ENCODE measurements around the gene STAC2. TPM values are rescaled to one million over a fixed set of nuclear protein-coding genes. Genes with fewer than 3 reads are reported as not detected.
"Not testable (repeated sequence)": the region's sequence is repeated elsewhere in the genome, so short reads cannot be mapped to it uniquely, and the experiment has no call there.

The STAC2 gene
- total RNA-seq, 6 experiments from 2014 or later = not detected

DNA sequence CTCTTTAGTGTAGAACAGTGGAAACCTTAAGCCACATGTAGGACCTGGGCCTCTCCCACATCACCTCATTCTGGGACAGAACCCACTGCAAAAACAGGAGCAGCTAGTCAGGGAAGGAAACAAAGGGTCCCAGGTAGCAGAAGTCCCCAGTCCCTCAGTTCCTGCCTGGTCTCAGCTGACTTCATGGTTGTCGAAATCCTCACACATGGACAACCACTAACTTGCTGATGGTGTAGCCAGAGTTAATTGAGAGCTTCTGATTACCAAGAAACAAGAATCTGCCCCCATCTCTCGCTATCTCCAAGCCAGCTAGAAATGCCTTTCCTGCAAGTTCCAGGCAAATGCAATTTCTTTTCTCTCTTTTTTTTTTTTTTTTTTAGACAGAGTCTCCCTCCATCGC lies 56.2 kb downstream of the STAC2 start:
- Mint-ChIP-seq H3K4me3 (no peak overlapping the region), H3K9me3 (peaks cover 7% of the 10 kb centered on the region; the same call in 1 of the 2 replicates), H3K27me3 (ENCODE audit: insufficient read depth) (peaks cover 30% of the 10 kb centered on the region), H3K4me1 (ENCODE audit: low read depth) (peaks cover 20% of the 10 kb centered on the region), H3K27ac (no peak overlapping the region), H3K36me3 (ENCODE audit: low read depth) (peaks cover 4% of the 10 kb centered on the region; the same call in 1 of the 2 replicates)
- DNase-seq = no peak
- TF ChIP-seq, protein P1, sequence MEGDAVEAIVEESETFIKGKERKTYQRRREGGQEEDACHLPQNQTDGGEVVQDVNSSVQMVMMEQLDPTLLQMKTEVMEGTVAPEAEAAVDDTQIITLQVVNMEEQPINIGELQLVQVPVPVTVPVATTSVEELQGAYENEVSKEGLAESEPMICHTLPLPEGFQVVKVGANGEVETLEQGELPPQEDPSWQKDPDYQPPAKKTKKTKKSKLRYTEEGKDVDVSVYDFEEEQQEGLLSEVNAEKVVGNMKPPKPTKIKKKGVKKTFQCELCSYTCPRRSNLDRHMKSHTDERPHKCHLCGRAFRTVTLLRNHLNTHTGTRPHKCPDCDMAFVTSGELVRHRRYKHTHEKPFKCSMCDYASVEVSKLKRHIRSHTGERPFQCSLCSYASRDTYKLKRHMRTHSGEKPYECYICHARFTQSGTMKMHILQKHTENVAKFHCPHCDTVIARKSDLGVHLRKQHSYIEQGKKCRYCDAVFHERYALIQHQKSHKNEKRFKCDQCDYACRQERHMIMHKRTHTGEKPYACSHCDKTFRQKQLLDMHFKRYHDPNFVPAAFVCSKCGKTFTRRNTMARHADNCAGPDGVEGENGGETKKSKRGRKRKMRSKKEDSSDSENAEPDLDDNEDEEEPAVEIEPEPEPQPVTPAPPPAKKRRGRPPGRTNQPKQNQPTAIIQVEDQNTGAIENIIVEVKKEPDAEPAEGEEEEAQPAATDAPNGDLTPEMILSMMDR (IDR thresholded peaks at IDR 0.05) = no peak

DNA sequence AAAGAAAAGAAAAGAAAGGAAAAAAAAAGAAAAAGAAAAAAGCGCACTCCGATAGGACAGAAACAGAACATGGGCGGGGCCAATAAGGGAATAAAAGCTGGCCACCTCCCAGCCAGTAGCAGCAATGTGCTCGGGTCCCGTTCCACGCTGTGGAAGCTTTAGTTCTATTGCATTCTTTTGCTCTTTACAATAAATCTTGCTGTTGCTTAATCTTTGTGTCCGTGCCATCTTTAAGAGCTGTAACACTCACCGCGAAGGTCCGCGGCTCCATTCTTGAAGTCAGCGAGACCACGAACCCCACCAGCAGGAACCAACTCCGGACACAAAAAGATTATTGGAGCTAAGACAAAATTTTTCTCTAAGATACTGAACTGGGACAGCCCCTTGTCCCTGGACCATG lies 56.6 kb downstream of the STAC2 start:
- Mint-ChIP-seq H3K4me1 (ENCODE audit: low read depth) (peaks cover 24% of the 10 kb centered on the region), H3K27ac (no peak overlapping the region), H3K27me3 (ENCODE audit: insufficient read depth) (peaks cover 30% of the 10 kb centered on the region), H3K36me3 (ENCODE audit: low read depth) (peaks cover 4% of the 10 kb centered on the region; the same call in 1 of the 2 replicates), H3K9me3 (peaks cover 7% of the 10 kb centered on the region; the same call in 1 of the 2 replicates), H3K4me3 (no peak overlapping the region)
- TF ChIP-seq, protein P1 (IDR thresholded peaks at IDR 0.05) = no peak
- DNase-seq = no peak

DNA sequence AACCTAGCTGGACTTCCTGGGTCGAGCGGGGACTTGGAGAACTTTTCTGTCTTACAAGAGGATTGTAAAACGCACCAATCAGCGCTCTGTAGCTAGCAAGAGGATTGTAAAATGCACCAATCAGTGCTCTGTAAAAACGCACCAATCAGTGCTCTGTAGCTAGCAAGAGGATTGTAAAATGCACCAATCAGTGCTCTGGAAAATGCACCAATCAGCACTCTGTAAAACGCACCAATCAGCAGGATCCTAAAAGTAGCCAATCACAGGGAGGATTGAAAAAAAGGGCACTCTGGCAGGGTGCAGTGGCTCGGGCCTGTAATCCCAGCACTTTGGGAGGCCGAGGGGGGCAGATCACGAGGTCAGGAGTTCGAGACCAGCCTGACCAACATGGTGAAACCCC lies 57.2 kb downstream of the STAC2 start:
- H3K27me3 Mint-ChIP-seq (ENCODE audit: insufficient read depth) = peaks cover 30% of the 10 kb centered on the region
- H3K4me1 Mint-ChIP-seq (ENCODE audit: low read depth) = peaks cover 27% of the 10 kb centered on the region
- not testable (repeated sequence) for H3K27ac Mint-ChIP-seq; H3K36me3 Mint-ChIP-seq (ENCODE audit: low read depth); DNase-seq; H3K4me3 Mint-ChIP-seq; H3K9me3 Mint-ChIP-seq

DNA sequence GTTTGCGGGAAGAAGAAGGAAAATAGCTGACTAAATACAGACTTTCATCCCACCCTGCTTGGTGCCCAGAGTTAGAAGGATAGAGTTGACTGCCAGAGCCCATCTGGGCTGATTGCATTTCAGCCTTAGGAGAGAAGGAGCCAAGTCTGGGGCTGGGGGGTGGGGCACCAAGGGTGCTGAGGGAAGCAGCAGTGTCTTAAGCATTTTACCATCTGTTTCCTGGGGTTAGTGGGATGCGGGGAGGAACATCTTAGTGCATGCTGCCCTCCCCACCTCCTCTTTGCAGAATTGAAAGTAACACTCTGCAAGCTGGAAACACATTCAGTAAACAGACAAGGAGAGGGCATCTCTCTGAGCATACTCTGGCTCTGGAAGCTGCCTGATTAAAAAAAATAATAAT lies 58.3 kb downstream of the STAC2 start:
- Mint-ChIP-seq H3K27me3 (ENCODE audit: insufficient read depth) (peaks cover 30% of the 10 kb centered on the region), H3K27ac (0 out of 2 replicates have a peak overlapping the region, but pooled peaks have one; percentile 4), H3K4me3 (peak overlapping the region; percentile 7; the same call in 1 of the 2 replicates), H3K9me3 (peaks cover 7% of the 10 kb centered on the region; the same call in 1 of the 2 replicates), H3K4me1 (ENCODE audit: low read depth) (peaks cover 27% of the 10 kb centered on the region), H3K36me3 (ENCODE audit: low read depth) (peaks cover 4% of the 10 kb centered on the region; the same call in 1 of the 2 replicates)
- TF ChIP-seq, protein P1 (IDR thresholded peaks at IDR 0.05) = no peak
- no peak for DNase-seq

DNA sequence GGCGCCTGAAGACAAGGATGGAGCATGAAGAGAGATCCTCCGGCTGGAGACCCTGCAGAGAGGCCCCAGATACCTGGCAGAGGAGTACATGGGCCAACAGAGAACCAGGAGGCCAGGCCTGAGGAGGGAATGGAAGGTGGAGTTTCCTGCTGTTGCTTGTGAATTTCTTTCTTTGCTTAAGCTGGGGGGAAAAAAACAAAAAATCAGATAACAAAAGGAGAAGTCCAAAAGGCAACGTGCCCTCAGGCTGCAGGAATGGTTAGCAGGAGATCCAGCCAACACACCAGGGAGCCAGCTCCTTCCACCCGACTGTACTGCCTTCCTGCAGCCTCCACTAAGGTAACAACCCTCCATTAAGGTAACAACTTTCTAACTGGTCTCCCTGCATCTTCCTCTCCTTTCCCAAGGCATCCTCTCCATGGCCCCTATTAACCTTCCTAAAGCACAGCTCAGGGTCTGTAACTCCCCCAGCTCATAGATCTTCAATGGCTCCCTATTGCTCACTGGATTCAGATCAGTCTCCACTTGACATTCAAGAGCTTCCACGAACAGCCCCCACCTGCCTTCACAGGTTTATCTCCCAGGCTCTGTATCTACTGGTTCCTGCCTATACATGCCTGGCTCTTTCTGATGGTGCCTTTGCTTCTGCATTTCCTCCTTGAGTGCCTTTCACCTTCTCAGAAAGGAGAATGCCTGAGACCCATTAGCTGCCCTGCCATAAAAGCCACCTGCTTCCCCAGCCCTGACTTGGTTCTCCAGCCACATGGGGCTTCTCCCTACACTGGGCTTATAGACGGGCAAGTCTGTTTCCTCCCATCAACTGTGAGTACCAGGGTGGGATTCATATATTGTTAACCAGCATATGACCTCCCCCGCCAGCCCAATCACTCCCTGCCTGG lies 59.1 kb downstream of the STAC2 start:
- peaks cover 4% of the 10 kb centered on the region; the same call in 1 of the 2 replicates for H3K36me3 Mint-ChIP-seq (ENCODE audit: low read depth)
- H3K4me1 Mint-ChIP-seq (ENCODE audit: low read depth) = peaks cover 27% of the 10 kb centered on the region
- peaks cover 7% of the 10 kb centered on the region; the same call in 1 of the 2 replicates for H3K9me3 Mint-ChIP-seq
- 0 out of 2 replicates have a peak overlapping the region, but pooled peaks have one; percentile 4 for H3K27ac Mint-ChIP-seq
- H3K27me3 Mint-ChIP-seq (ENCODE audit: insufficient read depth) = peaks cover 30% of the 10 kb centered on the region
- no peak for DNase-seq
- 0 out of 2 replicates have a peak overlapping the region, but pooled peaks have one; percentile 7 for H3K4me3 Mint-ChIP-seq
- TF ChIP-seq, protein P1 (IDR thresholded peaks at IDR 0.05) = no peak

All from HFFc6 (cell line).